Astrocyte of the spinal cord (primary cell): Measurements from ENCODE around the gene CGB1.
"Not testable (repeated sequence)": the region's sequence is repeated elsewhere in the genome, so short reads cannot be mapped to it uniquely, and the experiment has no call there.

Experiments used
- DNase-seq: peaks from one replicate; pipeline ENCODE4 v3.0.0; 2011; ENCODE audit warnings: low read depth, low spot score
- H3K4me3 ChIP-seq: 2 replicates; pipeline ENCODE4 v1.5.1; 2011; ENCODE audit warnings: low read depth, mild to moderate bottlenecking, low read length, moderate library complexity
- in situ Hi-C: cut with HindIII; loops from 2 replicates; pipeline ENCODE4 v1.10.0; 2017; ENCODE audit warnings: low sequenced_read_pairs
- TF ChIP-seq, protein P1 (sequence below): IDR thresholded peaks from 2 replicates; pipeline ENCODE4 v1.5.1; 2012; ENCODE audit warnings: low read depth, mild to moderate bottlenecking, low read length, inconsistent platforms

CGB1 gene

DNA sequence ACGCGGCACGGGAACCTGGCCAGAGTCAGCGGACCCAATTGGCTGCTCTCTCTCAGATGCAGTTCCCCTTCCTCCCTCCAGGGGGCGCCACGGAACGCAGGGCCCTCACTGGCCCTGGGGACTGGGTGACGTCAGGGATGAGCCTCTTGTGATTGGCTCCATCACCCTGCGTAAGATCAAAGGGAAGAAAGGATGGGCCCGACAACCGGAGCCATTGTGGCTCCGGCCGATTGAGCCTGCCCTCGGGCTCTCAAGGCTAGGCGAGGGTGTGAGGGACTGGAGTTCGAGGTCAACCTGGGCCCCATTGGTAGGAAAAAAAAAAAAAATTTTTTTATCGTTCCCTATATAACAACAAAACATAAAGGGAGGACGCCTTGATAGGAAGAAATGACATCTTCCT lies at the start of gene CGB1:
CGB1 (minus strand) TSS at position 81 of the 400 bp plus-strand sequence. CDS start 184 bp downstream, outside the sequence.
- TF ChIP-seq, protein P1, sequence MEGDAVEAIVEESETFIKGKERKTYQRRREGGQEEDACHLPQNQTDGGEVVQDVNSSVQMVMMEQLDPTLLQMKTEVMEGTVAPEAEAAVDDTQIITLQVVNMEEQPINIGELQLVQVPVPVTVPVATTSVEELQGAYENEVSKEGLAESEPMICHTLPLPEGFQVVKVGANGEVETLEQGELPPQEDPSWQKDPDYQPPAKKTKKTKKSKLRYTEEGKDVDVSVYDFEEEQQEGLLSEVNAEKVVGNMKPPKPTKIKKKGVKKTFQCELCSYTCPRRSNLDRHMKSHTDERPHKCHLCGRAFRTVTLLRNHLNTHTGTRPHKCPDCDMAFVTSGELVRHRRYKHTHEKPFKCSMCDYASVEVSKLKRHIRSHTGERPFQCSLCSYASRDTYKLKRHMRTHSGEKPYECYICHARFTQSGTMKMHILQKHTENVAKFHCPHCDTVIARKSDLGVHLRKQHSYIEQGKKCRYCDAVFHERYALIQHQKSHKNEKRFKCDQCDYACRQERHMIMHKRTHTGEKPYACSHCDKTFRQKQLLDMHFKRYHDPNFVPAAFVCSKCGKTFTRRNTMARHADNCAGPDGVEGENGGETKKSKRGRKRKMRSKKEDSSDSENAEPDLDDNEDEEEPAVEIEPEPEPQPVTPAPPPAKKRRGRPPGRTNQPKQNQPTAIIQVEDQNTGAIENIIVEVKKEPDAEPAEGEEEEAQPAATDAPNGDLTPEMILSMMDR: peak; percentile 42
- in situ Hi-C loops, DNase-seq, H3K4me3 ChIP-seq: not testable (repeated sequence)

DNA sequence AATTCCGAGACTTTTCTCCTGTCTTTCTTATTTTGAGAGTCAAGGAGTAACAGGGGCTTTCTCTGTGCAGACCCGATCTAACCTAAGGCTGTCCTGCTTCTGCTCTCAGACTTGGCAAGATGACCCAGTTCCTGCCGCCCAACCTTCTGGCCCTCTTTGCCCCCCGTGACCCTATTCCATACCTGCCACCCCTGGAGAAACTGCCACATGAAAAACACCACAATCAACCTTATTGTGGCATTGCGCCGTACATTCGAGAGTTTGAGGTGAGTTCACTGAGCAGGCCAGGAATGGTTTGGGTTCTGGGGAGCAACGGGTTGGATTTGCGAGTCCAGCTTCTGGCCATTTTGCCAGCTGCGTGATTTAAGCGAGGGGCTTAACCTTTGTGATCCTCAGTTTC lies 49.6 kb upstream of the CGB1 start:
- in situ Hi-C loops: no loop called here
- peak overlapping the region; percentile 89 for H3K4me3 ChIP-seq
- TF ChIP-seq, protein P1: no peak
- no peak for DNase-seq

DNA sequence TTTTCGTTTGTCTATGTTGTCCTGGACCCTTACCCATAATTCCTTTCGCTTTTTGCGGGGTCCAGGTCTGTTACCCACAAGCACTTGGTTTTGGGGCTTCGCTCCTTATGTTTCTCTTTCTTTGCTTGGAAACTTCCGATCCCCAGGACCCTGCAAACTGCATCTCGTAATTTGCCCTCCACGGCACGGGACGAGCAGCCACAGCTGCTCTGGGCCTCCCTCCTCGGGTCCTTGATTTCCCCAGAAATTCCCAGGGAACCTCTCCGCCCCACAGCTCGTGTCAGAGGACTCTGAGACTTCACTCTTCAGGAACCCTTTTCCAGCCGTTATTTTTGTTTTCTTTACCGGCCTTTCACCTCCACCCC lies 49.2 kb upstream of the CGB1 start:
- no peak for DNase-seq

DNA sequence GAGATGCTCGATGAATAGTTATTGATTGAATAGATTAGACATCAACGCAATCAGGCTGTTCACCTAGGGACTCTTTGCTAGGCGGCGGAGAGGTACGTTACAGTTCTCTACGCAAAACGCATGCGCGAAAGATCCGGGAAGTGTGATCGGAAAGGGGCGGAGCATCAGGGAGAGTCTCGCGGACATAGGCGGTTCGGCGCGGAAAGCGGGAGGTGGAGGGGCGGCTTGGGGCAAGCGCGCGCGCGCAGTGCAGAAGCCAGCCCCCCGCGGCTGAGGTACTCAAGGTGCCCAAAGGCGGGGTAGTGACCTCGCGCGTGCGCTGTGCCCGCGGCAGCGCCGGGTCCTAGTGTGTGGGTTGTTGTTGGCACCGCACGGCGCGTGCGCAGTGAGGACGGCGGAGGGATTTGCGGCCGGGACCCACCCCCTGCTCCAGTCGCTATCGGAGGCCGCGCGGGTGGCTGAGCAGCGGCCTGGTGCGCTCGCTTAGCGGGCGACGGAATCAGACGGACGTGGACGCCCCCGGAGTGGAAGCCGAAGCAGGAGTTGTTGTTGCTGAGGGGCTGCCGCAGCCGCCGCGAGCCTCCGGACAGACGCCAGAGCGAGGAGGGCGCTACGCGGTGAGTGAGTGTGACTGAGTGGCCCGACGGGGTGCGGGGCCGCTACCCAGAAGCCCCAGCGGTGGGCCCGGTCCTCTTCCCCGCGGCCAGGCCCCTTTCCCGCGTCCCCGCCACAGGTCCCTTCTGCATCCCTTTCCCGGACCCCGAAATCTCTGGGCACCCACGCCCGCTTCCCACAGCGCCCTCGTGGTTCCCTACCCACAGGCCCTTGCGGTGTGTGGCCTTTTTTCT lies 48.5 kb upstream of the CGB1 start, which contains the start of gene SNRNP70:
SNRNP70 (plus strand) TSS at position 432 of the 848 bp plus-strand sequence. CDS start 964 bp downstream, outside the sequence.
- DNase-seq: peak; percentile 100
- H3K4me3 ChIP-seq: peak within 1 kb of the TSS; percentile 89
- in situ Hi-C loops: no loop called here
- TF ChIP-seq, protein P1: no peak

More for the DNA sequence above, 49.2 kb upstream of the CGB1 start:
- TF ChIP-seq, protein P1: no peak
- in situ Hi-C loops: no loop called here
- H3K4me3 ChIP-seq: peak overlapping the region; percentile 89

DNA sequence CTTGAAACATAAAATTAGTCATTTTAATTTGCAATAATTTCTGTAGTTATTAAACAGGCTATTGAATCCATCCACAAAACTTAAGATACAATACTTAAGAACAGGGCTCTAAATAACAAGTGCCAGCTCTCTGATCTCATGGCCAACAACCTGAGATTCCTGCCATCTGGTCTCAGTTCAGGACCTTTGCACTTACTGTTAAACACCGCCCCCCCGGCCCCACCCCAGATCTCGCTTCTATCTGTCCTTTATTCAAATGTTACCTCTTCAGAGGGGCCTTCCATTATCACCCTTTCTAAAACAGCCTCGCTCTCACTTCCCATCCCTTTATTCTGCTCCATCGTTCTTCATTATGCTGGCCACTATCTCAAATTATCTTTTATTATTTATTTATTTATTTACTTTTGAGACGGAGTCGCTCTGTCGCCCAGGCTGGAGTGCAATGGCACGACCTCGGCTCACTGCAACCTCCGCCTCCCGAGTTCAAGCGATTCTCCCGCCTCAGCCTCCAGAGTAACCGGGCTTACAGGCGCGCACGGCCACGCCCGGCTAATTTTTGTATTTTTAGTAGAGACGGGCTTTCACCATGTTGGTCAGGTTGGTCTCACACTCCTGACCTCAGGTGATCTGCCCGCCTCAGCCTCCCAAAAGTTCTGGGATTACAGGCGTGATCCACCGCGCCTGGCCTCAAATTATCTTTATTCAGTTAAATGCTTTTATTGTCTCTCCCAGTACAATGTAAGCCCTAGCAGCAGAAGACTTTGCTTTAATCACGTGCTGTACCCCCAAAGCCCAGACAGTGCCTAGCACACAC lies 47.7 kb upstream of the CGB1 start:
- H3K4me3 ChIP-seq: peak overlapping the region; percentile 39
- no peak for DNase-seq
- in situ Hi-C loops: no loop called here
- TF ChIP-seq, protein P1: no peak

DNA sequence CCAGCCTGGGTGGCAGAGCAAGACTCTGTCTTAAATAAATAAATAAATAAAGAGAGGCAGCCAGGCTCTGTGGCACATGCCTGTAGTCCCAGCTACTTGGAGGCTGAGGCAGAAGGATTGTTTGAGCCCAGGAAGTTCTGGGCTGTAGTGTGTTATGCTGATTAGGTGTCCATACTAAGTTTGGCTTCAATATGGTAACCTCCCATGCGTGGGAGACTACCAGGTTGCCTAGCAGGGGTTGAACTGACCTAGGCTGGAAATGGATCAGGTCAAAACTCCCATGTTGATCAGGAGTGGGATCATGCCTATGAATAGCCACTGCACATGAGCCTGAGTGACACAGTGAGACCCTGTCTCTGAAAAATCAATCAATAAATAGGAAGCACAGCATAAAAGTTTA lies 44.6 kb upstream of the CGB1 start:
- TF ChIP-seq, protein P1: no peak

More for the DNA sequence above, 44.6 kb upstream of the CGB1 start:
- H3K4me3 ChIP-seq: no peak overlapping the region
- no peak for DNase-seq
- in situ Hi-C loops: no loop called here
